ENCODE data around the gene SULT1A3. TPM values are rescaled to one million over a fixed set of nuclear protein-coding genes. Genes with fewer than 3 reads are reported as not detected.
"Not testable (repeated sequence)": the region's sequence is repeated elsewhere in the genome, so short reads cannot be mapped to it uniquely, and the experiment has no call there.

The SULT1A3 gene
- total RNA-seq, 4 donors from 2014 or later, result 4.9 to 11.3 (median 9.2) TPM; not detected in 1

- in situ Hi-C loops (cut with MboI; ENCODE audit: low sequenced_read_pairs in 4 of 4) (loop anchor here in 1 of 4 donors (10.0 kb wide), 2 partner anchors 83 to 143 kb away; no protein-coding TSS in a partner anchor), intact Hi-C loops (cut with DNase I; ENCODE audit: low total_unique reads) (no loop called here)
Observed at GRCh38 chr16:30187556-30187865, 11.5 kb upstream of the SULT1A3 start.

GRCh38 chr16:30187971-30188561 is 11.0 kb upstream of the SULT1A3 start:
- intact Hi-C loops (cut with DNase I; ENCODE audit: low total_unique reads) (no loop called here), in situ Hi-C loops (cut with MboI; ENCODE audit: low sequenced_read_pairs in 4 of 4) (loop anchor here in 1 of 4 donors (10.0 kb wide), 2 partner anchors 83 to 143 kb away; no protein-coding TSS in a partner anchor)
- no peaks in the 10 kb centered on the region for H3K27me3 ChIP-seq
- ATAC-seq (no peak), DNase-seq (no peak)
- TF ChIP-seq CTCF (IDR thresholded peaks at IDR 0.05 in 4 of 5, conservative IDR thresholded peaks at IDR 0.05 in 1 of 5) (no peak), POLR2A (IDR thresholded peaks at IDR 0.05) (no peak)
- H3K9me3 ChIP-seq, result no peaks in the 10 kb centered on the region
- peaks cover 3 to 7% of the 10 kb centered on the region in 2 donors for H3K4me1 ChIP-seq
- H3K4me3 ChIP-seq, result no peak overlapping the region
- H3K36me3 ChIP-seq, result no peaks in the 10 kb centered on the region
- H3K27ac ChIP-seq, result no peak overlapping the region

More at GRCh38 chr16:30187556-30187865, 11.5 kb upstream of the SULT1A3 start:
- no peak overlapping the region for H3K4me3 ChIP-seq
- DNase-seq (no peak), ATAC-seq (no peak)
- peaks cover 3 to 7% of the 10 kb centered on the region in 2 donors for H3K4me1 ChIP-seq
- H3K27me3 ChIP-seq, result no peaks in the 10 kb centered on the region
- H3K9me3 ChIP-seq, result no peaks in the 10 kb centered on the region
- no peaks in the 10 kb centered on the region for H3K36me3 ChIP-seq
- TF ChIP-seq POLR2A (IDR thresholded peaks at IDR 0.05), result no peak
- TF ChIP-seq CTCF (IDR thresholded peaks at IDR 0.05 in 4 of 5, conservative IDR thresholded peaks at IDR 0.05 in 1 of 5), result no peak
- no peak overlapping the region for H3K27ac ChIP-seq

- intact Hi-C loops (cut with DNase I; ENCODE audit: low total_unique reads); H3K4me1 ChIP-seq; H3K4me3 ChIP-seq; in situ Hi-C loops (cut with MboI; ENCODE audit: low sequenced_read_pairs in 4 of 4); DNase-seq; H3K36me3 ChIP-seq; H3K27me3 ChIP-seq; H3K9me3 ChIP-seq; H3K27ac ChIP-seq; ATAC-seq: not testable (repeated sequence)
Observed at GRCh38 chr16:30191158-30191557, 7.9 kb upstream of the SULT1A3 start.

- intact Hi-C loops (cut with DNase I; ENCODE audit: low total_unique reads); in situ Hi-C loops (cut with MboI; ENCODE audit: low sequenced_read_pairs in 4 of 4); H3K4me1 ChIP-seq; DNase-seq; H3K27me3 ChIP-seq; H3K9me3 ChIP-seq; H3K36me3 ChIP-seq; H3K27ac ChIP-seq; H3K4me3 ChIP-seq: not testable (repeated sequence)
- peak; percentile 3 to 10 for ATAC-seq
Observed at GRCh38 chr16:30193098-30193497, 6.0 kb upstream of the SULT1A3 start.

- H3K27ac ChIP-seq, result peak within 1 kb of the TSS in 1 of 4 donors; percentile 54
- intact Hi-C loops (cut with DNase I; ENCODE audit: low total_unique reads), result not testable (repeated sequence)
- peak; percentile 98 for ATAC-seq
Observed at GRCh38 chr16:30193615-30194014, 5.4 kb upstream of the SULT1A3 start, which contains the start of the genes BOLA2B and SLX1A. BOLA2B (minus strand) TSS chr16:30193666; CDS start chr16:30193595, 71 bp downstream. SLX1A (plus strand) TSS chr16:30193875; CDS start chr16:30194085, 210 bp downstream.

GRCh38 chr16:30194172-30194925 is 4.7 kb upstream of the SULT1A3 start:
- intact Hi-C loops (cut with DNase I; ENCODE audit: low total_unique reads), result not testable (repeated sequence)

More at GRCh38 chr16:30193615-30194014, 5.4 kb upstream of the SULT1A3 start, which contains the start of the genes BOLA2B and SLX1A:
- H3K9me3 ChIP-seq; H3K36me3 ChIP-seq; in situ Hi-C loops (cut with MboI; ENCODE audit: low sequenced_read_pairs in 4 of 4); DNase-seq; H3K27me3 ChIP-seq; H3K4me1 ChIP-seq: not testable (repeated sequence)
- peak within 1 kb of the TSS; percentile 39 to 47 (median 44) for H3K4me3 ChIP-seq

GRCh38 chr16:30197001-30197400 is 2.1 kb upstream of the SULT1A3 start:
- in situ Hi-C loops (cut with MboI; ENCODE audit: low sequenced_read_pairs in 4 of 4), result not testable (repeated sequence)

More at GRCh38 chr16:30194172-30194925, 4.7 kb upstream of the SULT1A3 start:
- H3K27me3 ChIP-seq; in situ Hi-C loops (cut with MboI; ENCODE audit: low sequenced_read_pairs in 4 of 4); H3K9me3 ChIP-seq; DNase-seq; H3K36me3 ChIP-seq; H3K4me1 ChIP-seq: not testable (repeated sequence)
- H3K27ac ChIP-seq, result peak overlapping the region in 1 of 4 donors; percentile 54
- ATAC-seq, result peak; percentile 41 to 48
- H3K4me3 ChIP-seq, result peak overlapping the region; percentile 39 to 47 (median 44)

GRCh38 chr16:30199608-30200343 is 721 bp downstream of the SULT1A3 start:
- intact Hi-C loops (cut with DNase I; ENCODE audit: low total_unique reads); DNase-seq; in situ Hi-C loops (cut with MboI; ENCODE audit: low sequenced_read_pairs in 4 of 4); H3K27ac ChIP-seq; H3K4me3 ChIP-seq; H3K4me1 ChIP-seq; H3K9me3 ChIP-seq; H3K36me3 ChIP-seq; H3K27me3 ChIP-seq: not testable (repeated sequence)
- peak; percentile 54 to 68 for ATAC-seq

More at GRCh38 chr16:30197001-30197400, 2.1 kb upstream of the SULT1A3 start:
- H3K4me3 ChIP-seq; H3K27me3 ChIP-seq; H3K9me3 ChIP-seq; H3K36me3 ChIP-seq; H3K4me1 ChIP-seq; intact Hi-C loops (cut with DNase I; ENCODE audit: low total_unique reads); ATAC-seq; H3K27ac ChIP-seq: not testable (repeated sequence)
- DNase-seq, result peak in 1 of 2 donors; percentile 2

Data from gastrocnemius medialis (tissue), 4 donors.